GM13977 (cell line): ENCODE measurements around the gene MYOF.
"Not testable (repeated sequence)": the region's sequence is repeated elsewhere in the genome, so short reads cannot be mapped to it uniquely, and the experiment has no call there.

Source experiments
- DNase-seq: peaks from one replicate; pipeline ENCODE4 v3.0.0; 2012; ENCODE audit warnings: low spot score
- in situ Hi-C: fragments of 300-500 bp; cut with MboI; formaldehyde crosslinking; loops from one replicate; pipeline ENCODE4 v1.12.0; 2022; ENCODE audit warnings: low sequenced_read_pairs, low pct_unique_long_range_greater_than_20kb, mixed read lengths, inconsistent platforms; ENCODE audit not compliant: unreplicated experiment
- TF ChIP-seq, protein P1 (sequence below): IDR thresholded peaks from 2 replicates; pipeline ENCODE4 v1.5.1; 2012; ENCODE audit warnings: mild to moderate bottlenecking, control low read depth; ENCODE audit not compliant: insufficient read depth; ENCODE audit errors: extremely low read depth, missing control alignments

MYOF gene

DNA sequence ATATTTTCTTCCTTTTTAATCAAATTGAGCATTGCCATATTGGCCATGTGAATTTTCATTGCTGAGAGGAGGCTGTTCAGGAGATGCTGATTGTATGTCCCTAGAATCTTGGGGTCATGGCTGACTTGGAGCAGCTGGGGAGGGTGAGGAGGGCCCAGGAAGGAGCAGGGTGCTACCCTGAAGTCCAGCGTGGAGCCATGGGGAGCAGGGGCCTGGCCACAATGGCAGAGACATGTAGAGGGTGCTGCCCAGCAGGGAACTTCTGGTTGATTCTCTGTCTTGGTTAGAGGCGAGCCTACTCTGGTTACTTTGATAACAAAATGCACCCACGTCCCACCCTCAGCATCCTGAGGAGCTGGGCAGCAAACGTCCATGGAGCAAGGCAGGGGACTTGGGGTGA lies 186.0 kb downstream of the MYOF start:
- no peak for DNase-seq
- in situ Hi-C loops = loop anchor here (25.0 kb wide), 1 partner anchor 209 kb away; no protein-coding TSS in a partner anchor
- TF ChIP-seq, protein P1, sequence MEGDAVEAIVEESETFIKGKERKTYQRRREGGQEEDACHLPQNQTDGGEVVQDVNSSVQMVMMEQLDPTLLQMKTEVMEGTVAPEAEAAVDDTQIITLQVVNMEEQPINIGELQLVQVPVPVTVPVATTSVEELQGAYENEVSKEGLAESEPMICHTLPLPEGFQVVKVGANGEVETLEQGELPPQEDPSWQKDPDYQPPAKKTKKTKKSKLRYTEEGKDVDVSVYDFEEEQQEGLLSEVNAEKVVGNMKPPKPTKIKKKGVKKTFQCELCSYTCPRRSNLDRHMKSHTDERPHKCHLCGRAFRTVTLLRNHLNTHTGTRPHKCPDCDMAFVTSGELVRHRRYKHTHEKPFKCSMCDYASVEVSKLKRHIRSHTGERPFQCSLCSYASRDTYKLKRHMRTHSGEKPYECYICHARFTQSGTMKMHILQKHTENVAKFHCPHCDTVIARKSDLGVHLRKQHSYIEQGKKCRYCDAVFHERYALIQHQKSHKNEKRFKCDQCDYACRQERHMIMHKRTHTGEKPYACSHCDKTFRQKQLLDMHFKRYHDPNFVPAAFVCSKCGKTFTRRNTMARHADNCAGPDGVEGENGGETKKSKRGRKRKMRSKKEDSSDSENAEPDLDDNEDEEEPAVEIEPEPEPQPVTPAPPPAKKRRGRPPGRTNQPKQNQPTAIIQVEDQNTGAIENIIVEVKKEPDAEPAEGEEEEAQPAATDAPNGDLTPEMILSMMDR = no peak

DNA sequence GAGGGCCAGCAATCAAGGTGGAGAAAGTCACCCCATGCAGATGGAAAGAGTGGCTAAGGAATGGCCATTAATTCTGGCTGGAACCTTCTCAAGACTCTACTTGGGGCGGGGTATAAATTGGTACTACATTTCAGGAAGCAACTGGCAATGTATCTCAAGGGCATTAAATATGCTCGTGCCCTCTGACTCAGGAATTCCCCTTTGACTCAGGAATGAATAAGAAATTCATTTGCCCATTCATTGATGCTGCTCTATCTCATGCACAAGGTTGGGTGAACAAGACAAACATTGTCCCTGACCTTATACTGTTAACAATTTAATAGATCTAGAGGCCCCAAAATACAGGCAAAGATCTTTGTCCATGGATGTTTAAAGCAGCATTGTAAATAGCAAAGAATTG lies 188.1 kb downstream of the MYOF start:
- no peak for DNase-seq
- TF ChIP-seq, protein P1 = no peak
- in situ Hi-C loops = loop anchor here (25.0 kb wide), 1 partner anchor 207 kb away; no protein-coding TSS in a partner anchor

DNA sequence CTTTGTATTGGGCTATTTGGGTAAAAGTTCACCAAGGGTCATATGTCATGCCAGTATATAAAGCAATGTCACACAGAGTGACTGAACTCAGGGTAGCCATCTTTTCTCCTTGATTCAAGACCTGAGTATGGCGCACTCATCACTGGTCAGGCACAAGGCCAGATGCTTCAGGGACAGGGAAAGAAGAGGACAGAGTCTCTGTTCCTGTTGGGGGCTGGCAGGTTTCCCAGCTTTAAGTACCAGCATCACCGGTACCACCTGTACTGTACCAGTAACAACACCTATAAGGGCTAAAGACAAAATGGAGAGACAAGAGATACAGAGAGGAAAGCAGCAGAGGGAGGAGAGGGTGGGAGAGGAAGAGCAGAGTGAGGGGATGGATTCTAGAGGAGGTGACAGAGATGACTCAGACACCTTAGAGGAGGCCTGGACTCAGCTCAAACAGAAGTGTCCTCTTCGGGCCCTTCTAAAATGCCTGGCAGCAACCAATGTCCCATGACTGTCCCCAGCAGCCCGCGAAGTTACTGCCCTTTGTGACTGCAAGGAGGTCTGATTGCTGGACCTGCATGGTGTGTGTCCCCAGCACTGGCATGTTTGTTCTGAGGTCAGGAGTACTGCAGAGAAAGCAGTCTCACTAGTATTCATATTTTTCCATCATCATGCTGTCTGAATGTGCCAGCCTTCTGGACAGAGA lies 191.3 kb downstream of the MYOF start:
- in situ Hi-C loops = loop anchor here (25.0 kb wide), 1 partner anchor 204 kb away; no protein-coding TSS in a partner anchor
- TF ChIP-seq, protein P1 = no peak

DNA sequence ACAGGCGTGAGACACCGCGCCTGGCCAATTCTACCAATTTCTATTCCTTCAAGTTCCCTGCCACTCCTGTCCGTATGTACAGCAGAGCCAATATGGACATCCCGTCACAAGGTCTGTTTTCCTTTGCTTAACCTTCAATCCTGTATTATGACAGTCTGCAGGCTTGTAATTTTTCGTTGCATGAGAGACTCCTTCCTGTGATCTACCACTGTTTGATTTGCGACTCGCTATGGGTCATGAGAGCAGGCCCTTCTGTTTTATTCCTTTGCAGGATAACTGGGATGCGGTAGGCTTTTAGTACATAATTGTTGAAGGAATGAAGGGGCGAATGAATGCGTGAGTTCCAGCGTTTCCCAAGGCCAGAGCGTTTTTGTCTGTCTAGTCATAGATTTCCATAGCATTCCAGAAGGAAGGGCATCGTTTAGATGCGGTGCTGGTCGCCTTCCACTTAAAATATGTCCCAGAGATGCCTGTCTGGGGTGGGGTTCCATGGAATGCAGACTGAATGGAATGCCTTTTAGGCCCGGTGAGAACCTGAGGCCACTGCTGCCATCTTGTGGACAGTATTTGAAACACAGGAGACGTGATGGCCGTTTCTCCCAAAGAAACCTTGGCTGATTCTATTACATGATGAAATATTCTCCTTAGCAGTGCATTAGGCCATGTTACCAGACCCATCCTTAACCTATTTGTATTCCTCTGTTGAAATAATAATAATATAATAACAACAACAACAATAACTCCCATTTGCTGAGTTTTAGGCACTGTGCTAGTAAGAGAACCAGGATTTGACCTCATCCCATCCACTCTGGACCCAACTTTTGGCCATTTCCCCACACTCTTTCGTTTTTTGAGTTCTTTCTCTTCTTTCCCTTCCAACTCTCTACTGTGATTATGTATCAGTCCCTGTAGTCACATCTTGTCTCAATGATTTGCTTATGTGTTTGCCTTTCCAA lies 193.2 kb downstream of the MYOF start:
- in situ Hi-C loops = loop anchor here (25.0 kb wide), 1 partner anchor 202 kb away; no protein-coding TSS in a partner anchor
- DNase-seq = peak; percentile 72
- TF ChIP-seq, protein P1 = peak; percentile 82

More for the DNA sequence above, 191.3 kb downstream of the MYOF start:
- no peak for DNase-seq

DNA sequence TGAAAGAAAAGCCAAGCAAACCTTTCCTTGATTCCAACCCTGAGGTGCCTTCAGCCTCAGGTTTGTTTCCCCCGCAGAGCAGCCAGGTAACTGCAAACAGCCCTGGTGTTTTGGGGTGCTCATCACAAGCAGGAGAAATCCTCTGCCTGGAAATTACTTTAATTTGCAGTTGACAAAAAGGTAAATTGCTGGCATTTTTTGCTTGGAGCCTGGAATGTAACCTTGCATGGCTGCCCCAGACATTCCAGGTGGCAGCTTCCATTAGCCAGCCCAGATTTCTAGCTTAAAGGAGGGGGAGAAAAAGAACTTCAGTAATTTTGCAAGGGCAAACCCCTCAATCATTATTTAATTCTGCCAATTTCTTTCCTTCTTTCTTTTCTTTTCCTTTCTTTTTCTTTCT lies 194.4 kb downstream of the MYOF start:
- TF ChIP-seq, protein P1 = no peak
- no peak for DNase-seq
- in situ Hi-C loops = loop anchor here (25.0 kb wide), 1 partner anchor 200 kb away; no protein-coding TSS in a partner anchor

DNA sequence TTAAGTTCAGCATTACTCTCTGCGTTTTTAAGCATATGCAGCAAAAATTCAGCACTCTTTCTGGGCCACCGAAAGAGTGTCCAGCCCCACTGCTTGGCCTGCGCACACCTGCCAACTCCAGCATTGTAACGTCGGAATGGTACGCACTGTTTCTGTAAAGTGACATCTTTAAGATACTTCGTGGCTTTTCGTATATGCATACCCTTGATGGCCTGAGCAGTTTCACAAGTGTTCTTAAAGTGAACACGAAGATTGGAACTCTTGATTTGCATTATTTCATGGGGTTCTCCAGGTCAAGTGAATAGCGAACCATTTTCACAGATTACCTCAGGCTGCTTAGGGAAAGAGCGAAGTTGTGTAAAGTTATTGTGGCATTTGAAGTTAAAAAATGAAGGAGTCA lies 197.9 kb downstream of the MYOF start:
- DNase-seq = not testable (repeated sequence)
- in situ Hi-C loops = loop anchor here (25.0 kb wide), 1 partner anchor 197 kb away; no protein-coding TSS in a partner anchor
